Tibial nerve (tissue), 4 donors: ENCODE measurements around the gene MYO5A. TPM values are rescaled to one million over a fixed set of nuclear protein-coding genes. Genes with fewer than 3 reads are reported as not detected.
"Not testable (repeated sequence)": the region's sequence is repeated elsewhere in the genome, so short reads cannot be mapped to it uniquely, and the experiment has no call there.

Experiments
- DNase-seq, 2 donors: peaks; one replicate each; pipeline ENCODE4 v3.0.0-alpha.2; 2019; ENCODE audit warnings: low spot score in 2 of 2
- H3K27ac ChIP-seq, 4 donors: fragments of 200-600 bp; sonication (generic) in 3 of 4; one replicate each; pipeline ENCODE4 v1.5.1; 2017 to 2019; ENCODE audit warnings: mild to moderate bottlenecking in 1 of 4
- H3K27me3 ChIP-seq, 2 donors: fragments of 200-600 bp; sonication (generic) in 1 of 2; one replicate each; pipeline versions ENCODE4 v1.5.1 to v1.6.0; 2017 to 2019
- H3K36me3 ChIP-seq, 3 donors: fragments of 200-600 bp; sonication (generic); one replicate each; pipeline ENCODE4 v1.5.1; 2018 to 2019
- H3K4me1 ChIP-seq, 4 donors: fragments of 200-600 bp; sonication (generic) in 3 of 4; one replicate each; pipeline ENCODE4 v1.5.1; 2017 to 2019
- H3K4me3 ChIP-seq, 4 donors: fragments of 200-600 bp; sonication (generic) in 3 of 4; one replicate each; pipeline ENCODE4 v1.5.1; 2017 to 2019; ENCODE audit warnings: mild to moderate bottlenecking in 1 of 4, moderate library complexity in 1 of 4
- H3K9me3 ChIP-seq, 4 donors: fragments of 200-600 bp; sonication (generic) in 3 of 4; one replicate each; pipeline ENCODE4 v1.5.1; 2017 to 2019
- CTCF ChIP-seq, 5 experiments: fragments of 200-600 bp in 3 of 5; fragments of 450-650 bp in 2 of 5; sonication (generic) in 3 of 5; IDR thresholded peaks; one replicate each; pipeline ENCODE4 v1.5.1; 2016 to 2019; ENCODE audit warnings: antibody characterized with exemption in 5 of 5, mild to moderate bottlenecking in 3 of 5, moderate library complexity in 2 of 5
- EP300 ChIP-seq, 2 donors: sonication (generic); formaldehyde crosslinking; IDR thresholded peaks; one replicate each; pipeline ENCODE4 v1.6.1; 2017; ENCODE audit warnings: antibody characterized with exemption in 2 of 2, mild to moderate bottlenecking in 1 of 2
- POLR2A ChIP-seq, 2 donors: fragments of 450-650 bp; IDR thresholded peaks; one replicate each; pipeline ENCODE4 v1.6.1; 2017; ENCODE audit warnings: antibody characterized with exemption in 2 of 2, mild to moderate bottlenecking in 2 of 2, moderate library complexity in 2 of 2
- WGBS, 2 donors: methylation state at CpG; one replicate each; pipeline ENCODE4 v1.1.5; 2018; 5-methylcytosine and 5-hydroxymethylcytosine counted together
- total RNA-seq, 4 donors: library from RNA; depleted of rRNA; stranded (reverse); fragments of >200 nt; gene quantifications; one replicate each; pipeline ENCODE4 v1.1.0, GENCODE V29; 2016

MYO5A gene
- total RNA-seq, 4 donors from 2014 or later: 38.7 to 101 (median 46.9) TPM

GRCh38 chr15:52556524-52557273 is 28.0 kb upstream of the MYO5A start:
- WGBS, 2 donors: 79 to 83% methylated on average over 3 of the region's 3 CpGs
- TF ChIP-seq EP300 (IDR thresholded peaks at IDR 0.05): no peak
- no peak for TF ChIP-seq POLR2A (IDR thresholded peaks at IDR 0.05)
- TF ChIP-seq CTCF (IDR thresholded peaks at IDR 0.05): no peak
- Histone ChIP-seq H3K27me3 (no peaks in the 10 kb centered on the region), H3K4me1 (peaks cover 0 to 47% (median 11%) of the 10 kb centered on the region in 4 donors), H3K36me3 (peaks cover 0 to 27% (median 0%) of the 10 kb centered on the region in 3 donors), H3K27ac (no peak overlapping the region), H3K9me3 (no peaks in the 10 kb centered on the region), H3K4me3 (no peak overlapping the region)
- DNase-seq: no peak

- WGBS, 2 donors: 62 to 83% methylated on average over 2 of the region's 2 CpGs
- peak overlapping the region in 1 of 4 donors; percentile 2 for H3K27ac ChIP-seq
- H3K36me3 ChIP-seq: peaks cover 0 to 58% (median 0%) of the 10 kb centered on the region in 3 donors
- H3K27me3 ChIP-seq: no peaks in the 10 kb centered on the region
- no peak overlapping the region for H3K4me3 ChIP-seq
- H3K4me1 ChIP-seq: peaks cover 0 to 8% (median 4%) of the 10 kb centered on the region in 4 donors
- no peaks in the 10 kb centered on the region for H3K9me3 ChIP-seq
- DNase-seq: no peak
- TF ChIP-seq EP300 (IDR thresholded peaks at IDR 0.05) (no peak), POLR2A (IDR thresholded peaks at IDR 0.05) (no peak), CTCF (IDR thresholded peaks at IDR 0.05) (no peak)
These were observed 23.6 kb upstream of the MYO5A start for GRCh38 chr15:52552303-52552702.

DNA sequence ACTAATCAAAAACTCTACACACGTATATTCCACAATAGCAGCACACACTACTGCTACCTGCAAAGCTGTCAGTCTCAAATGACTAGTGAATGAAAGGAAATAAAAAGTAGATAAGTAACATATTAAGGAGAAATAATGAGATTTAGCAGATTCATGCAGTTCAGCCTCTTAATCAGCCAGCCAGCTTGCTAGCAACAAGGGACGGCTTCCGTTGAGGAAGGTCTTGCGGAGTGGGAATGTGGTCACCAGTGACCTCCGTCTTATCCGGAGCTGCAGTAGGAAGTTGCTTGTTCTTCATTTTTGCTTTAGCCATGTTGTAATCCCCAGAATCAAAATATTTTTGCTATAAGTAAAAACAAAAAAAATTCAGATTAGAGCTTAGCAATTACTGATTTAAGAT is 23.1 kb upstream of the MYO5A start:
- 87 to 91% methylated on average over 6 of the region's 6 CpGs for WGBS, 2 donors
- TF ChIP-seq CTCF (IDR thresholded peaks at IDR 0.05) (no peak), POLR2A (IDR thresholded peaks at IDR 0.05) (no peak), EP300 (IDR thresholded peaks at IDR 0.05) (no peak)
- Histone ChIP-seq H3K27me3 (no peaks in the 10 kb centered on the region), H3K27ac (peak overlapping the region in 1 of 4 donors; percentile 1), H3K4me1 (peaks cover 0 to 6% (median 2%) of the 10 kb centered on the region in 4 donors), H3K4me3 (no peak overlapping the region), H3K36me3 (peaks cover 0 to 60% (median 0%) of the 10 kb centered on the region in 3 donors), H3K9me3 (no peaks in the 10 kb centered on the region)
- no peak for DNase-seq

DNA sequence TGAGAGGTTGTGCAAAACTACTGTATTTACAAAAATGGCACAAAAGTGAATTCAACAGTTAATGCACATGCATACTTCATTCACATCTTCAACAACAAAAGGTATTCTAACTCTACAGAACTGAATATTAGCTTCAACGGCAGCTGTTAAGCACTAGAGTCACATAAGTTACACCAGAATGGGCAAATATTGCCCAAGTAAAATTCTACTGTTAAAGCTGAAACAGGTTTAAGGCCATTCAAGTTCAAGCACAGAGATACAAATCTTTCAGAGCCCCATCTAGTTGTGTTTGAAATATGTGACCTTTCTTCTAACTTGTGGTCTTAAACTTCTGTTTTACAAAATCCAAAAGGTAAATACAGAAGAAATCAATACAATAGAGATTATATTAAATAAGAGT is 22.5 kb upstream of the MYO5A start:
- WGBS, 2 donors: 87 to 96% methylated on average over 1 of the region's 1 CpG
- H3K27ac ChIP-seq, H3K4me1 ChIP-seq, DNase-seq, H3K27me3 ChIP-seq, H3K9me3 ChIP-seq, H3K4me3 ChIP-seq: not testable (repeated sequence)
- H3K36me3 ChIP-seq: peaks cover 0 to 65% (median 0%) of the 10 kb centered on the region in 3 donors

GRCh38 chr15:52546031-52546751 is 17.5 kb upstream of the MYO5A start:
- WGBS, 2 donors: 92 to 93% methylated on average over 4 to 5 of the region's 5 CpGs
- no peak for TF ChIP-seq CTCF (IDR thresholded peaks at IDR 0.05)
- no peak for TF ChIP-seq EP300 (IDR thresholded peaks at IDR 0.05)
- TF ChIP-seq POLR2A (IDR thresholded peaks at IDR 0.05): no peak
- H3K27ac ChIP-seq: no peak overlapping the region
- H3K27me3 ChIP-seq: no peaks in the 10 kb centered on the region
- H3K36me3 ChIP-seq: peaks cover 0 to 55% (median 0%) of the 10 kb centered on the region in 3 donors
- no peaks in the 10 kb centered on the region for H3K4me1 ChIP-seq
- no peak for DNase-seq
- H3K9me3 ChIP-seq: no peaks in the 10 kb centered on the region
- H3K4me3 ChIP-seq: no peak overlapping the region
